GM20000 (cell line): Measurements from ENCODE around the gene NR1I2.

ENCODE experiments used
- DNase-seq: peaks from one replicate; pipeline ENCODE4 v3.0.0; 2012; ENCODE audit warnings: low spot score
- CTCF ChIP-seq: IDR thresholded peaks from 2 replicates; pipeline ENCODE4 v1.5.1; 2012; ENCODE audit warnings: mild to moderate bottlenecking, control low read depth; ENCODE audit errors: extremely low read depth, missing control alignments

Gene NR1I2

GRCh38 chr3:119861681-119862080 lies 79.8 kb downstream of the NR1I2 start:
- no peak for DNase-seq
- no peak for TF ChIP-seq CTCF

GRCh38 chr3:119862616-119863015 lies 80.7 kb downstream of the NR1I2 start:
- no peak for TF ChIP-seq CTCF

GRCh38 chr3:119864476-119864875 lies 82.6 kb downstream of the NR1I2 start:
- no peak for DNase-seq
- no peak for TF ChIP-seq CTCF

More at GRCh38 chr3:119862616-119863015, 80.7 kb downstream of the NR1I2 start:
- no peak for DNase-seq
